Hematopoietic multipotent progenitor cell treated with erythropoietin and hydrocortisone succinate and interleukin-3 and kit ligand, for 15 days (in vitro differentiated cells): ENCODE results near the gene UMODL1.

Experiments
- DNase-seq: peaks from one replicate; pipeline ENCODE4 v3.0.0-alpha.2; 2015; ENCODE audit warnings: low spot score

UMODL1 gene, protein sequence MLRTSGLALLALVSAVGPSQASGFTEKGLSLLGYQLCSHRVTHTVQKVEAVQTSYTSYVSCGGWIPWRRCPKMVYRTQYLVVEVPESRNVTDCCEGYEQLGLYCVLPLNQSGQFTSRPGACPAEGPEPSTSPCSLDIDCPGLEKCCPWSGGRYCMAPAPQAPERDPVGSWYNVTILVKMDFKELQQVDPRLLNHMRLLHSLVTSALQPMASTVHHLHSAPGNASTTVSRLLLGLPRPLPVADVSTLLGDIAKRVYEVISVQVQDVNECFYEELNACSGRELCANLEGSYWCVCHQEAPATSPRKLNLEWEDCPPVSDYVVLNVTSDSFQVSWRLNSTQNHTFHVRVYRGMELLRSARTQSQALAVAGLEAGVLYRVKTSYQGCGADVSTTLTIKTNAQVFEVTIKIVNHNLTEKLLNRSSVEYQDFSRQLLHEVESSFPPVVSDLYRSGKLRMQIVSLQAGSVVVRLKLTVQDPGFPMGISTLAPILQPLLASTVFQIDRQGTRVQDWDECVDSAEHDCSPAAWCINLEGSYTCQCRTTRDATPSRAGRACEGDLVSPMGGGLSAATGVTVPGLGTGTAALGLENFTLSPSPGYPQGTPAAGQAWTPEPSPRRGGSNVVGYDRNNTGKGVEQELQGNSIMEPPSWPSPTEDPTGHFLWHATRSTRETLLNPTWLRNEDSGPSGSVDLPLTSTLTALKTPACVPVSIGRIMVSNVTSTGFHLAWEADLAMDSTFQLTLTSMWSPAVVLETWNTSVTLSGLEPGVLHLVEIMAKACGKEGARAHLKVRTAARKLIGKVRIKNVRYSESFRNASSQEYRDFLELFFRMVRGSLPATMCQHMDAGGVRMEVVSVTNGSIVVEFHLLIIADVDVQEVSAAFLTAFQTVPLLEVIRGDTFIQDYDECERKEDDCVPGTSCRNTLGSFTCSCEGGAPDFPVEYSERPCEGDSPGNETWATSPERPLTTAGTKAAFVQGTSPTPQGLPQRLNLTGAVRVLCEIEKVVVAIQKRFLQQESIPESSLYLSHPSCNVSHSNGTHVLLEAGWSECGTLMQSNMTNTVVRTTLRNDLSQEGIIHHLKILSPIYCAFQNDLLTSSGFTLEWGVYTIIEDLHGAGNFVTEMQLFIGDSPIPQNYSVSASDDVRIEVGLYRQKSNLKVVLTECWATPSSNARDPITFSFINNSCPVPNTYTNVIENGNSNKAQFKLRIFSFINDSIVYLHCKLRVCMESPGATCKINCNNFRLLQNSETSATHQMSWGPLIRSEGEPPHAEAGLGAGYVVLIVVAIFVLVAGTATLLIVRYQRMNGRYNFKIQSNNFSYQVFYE

DNA sequence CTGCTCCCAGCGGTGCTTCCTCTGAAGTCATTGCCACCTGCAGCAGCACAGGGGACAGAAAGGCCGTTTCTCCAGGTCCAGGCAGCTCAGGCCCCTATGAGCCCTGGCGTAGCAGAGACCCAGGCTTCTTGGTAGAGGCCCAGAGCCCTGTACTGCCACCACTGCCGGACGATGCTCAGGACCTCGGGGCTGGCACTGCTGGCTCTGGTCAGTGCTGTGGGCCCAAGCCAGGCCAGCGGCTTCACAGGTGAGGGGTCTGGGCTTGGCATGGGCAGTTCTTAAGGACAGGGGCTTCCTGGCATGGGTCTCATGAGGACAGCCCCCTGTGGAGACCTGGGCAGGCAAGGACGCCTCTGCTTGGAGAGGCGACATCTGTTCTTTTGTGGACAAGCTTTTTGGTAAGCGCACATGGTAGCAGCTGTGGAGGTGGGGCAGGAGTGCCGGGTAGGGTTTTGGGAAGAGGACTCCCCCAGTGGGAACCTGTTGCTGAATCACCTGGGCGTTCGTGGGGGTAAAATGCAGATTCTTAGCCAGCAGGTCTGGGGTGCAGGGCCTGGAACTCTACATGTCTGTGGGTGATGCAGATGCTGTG, at the start of gene UMODL1:
TSS of gene UMODL1 (plus strand) at position 172 of the 592 bp plus-strand sequence. CDS start at position 172, 0 bp downstream.
- no peak for DNase-seq

DNA sequence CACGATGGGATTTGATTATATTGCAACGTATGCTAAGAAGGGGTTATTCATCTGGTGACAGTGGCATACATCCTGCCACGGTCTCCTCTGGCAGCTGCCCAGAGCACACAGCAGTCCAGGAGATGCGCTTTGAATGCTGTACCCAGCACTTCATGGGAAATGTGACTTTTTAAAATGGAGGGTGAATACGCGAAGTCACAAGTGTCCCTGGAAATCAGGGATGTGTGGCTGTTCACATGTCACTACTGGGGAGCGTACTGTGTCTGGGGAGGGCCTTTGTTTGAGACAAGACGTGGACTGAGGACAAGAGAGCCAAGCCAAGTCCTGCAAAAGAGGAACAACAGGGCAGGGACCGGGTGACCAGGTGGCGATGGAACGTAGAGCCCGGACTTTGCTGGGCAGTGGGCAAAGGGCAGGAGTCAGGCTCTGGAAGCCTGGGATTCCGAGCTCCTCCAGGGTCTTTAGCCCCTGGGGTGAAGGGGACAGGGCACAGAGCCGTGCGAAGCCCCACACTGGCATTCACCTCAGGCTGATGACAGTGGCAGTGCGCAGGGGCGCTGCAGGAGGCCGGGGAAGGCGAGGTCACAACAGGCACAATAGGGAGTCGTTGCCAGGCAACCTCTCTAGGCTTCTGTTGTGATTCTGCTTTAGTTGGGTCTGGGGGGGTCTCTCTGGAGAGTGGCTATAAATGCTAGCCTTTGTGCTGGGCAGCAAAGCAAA, 49.6 kb upstream of the UMODL1 start:
- DNase-seq, result no peak

DNA sequence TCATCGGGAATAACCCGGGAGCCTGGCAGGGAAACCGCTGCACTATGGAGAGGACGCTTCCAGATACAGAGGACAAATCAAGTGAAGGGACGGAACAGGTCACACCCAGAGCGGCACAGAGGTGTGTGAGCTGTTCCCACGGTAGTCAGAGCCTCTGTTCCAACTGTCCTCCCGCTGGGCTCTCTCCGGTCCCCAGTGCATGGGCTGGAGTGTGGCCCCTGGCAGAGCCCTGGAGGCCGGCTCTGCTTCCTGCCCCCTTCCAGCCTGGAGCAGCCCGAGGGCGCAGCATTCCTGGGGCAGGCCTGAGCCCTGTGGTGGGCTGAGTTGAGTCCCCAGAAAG, 49.1 kb upstream of the UMODL1 start:
- DNase-seq, result no peak

DNA sequence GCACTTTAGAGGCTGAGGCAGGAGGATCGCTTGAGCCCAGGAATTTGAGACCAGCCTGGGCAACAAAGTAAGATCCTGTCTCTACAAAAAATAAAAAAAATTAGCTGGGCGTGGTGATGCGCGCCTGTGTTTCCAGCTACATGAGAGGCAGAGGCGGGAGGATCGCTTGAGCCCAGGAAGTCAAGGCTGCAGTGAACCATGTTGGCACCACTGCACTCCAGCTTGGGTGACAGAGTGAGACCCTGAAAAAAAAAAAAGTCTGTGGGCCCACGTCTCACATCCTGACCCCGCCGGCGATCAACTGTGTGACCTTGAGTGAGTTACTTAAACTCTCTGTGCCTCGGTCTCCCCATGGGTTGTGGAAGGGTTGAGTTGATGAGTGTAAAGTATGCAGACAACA, 48.2 kb upstream of the UMODL1 start:
- DNase-seq, result no peak

DNA sequence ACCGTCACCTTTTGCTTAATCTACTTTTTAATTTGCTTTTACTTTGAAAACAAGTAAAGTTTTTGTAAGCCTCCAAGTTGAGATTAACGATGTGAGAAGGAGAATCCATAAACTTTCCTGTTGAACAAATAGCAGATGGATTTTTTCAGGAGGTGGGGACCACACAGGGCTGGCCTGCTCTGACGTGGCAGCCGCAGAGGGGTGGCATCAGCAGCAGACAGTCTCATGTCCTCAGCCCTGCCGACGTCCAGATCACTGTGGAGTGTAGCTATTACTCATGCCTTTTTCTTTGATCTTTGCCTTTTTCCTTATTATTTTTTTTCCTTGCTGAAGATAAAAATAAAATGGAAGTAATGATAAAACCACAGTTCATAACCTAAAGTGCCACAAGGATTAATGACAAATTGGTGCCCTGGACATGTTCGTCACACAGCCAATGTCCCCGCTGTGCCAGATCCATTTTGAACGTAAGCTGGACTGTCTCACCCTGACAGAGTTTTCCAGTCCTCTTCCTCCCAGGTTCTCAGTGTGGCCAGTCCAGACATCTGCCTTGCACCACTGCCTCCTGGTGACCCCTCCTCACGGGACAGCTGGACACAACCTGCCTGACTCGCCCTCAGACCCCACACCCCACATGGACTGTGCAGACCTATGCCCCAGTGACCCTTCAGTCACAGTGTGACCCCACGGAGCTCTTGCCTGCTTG, 45.6 kb upstream of the UMODL1 start:
- no peak for DNase-seq

DNA sequence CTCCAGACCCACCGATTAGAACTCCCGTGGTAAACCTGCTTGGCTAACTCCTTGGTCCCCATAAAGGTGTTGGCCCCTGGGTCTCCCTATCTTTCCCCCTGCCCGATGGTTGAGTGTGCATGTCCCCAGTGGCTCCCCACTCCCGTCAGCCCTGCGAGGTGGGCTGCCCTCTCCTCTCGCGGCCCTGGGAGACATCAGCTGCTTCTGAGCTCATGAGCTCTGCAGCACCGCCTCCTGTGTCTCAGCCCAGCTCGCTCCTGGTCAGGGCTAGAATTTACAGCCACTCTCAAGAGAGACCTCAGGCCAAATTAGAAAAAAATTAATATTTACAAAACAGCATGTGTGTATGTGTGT, 45.1 kb upstream of the UMODL1 start:
- no peak for DNase-seq

DNA sequence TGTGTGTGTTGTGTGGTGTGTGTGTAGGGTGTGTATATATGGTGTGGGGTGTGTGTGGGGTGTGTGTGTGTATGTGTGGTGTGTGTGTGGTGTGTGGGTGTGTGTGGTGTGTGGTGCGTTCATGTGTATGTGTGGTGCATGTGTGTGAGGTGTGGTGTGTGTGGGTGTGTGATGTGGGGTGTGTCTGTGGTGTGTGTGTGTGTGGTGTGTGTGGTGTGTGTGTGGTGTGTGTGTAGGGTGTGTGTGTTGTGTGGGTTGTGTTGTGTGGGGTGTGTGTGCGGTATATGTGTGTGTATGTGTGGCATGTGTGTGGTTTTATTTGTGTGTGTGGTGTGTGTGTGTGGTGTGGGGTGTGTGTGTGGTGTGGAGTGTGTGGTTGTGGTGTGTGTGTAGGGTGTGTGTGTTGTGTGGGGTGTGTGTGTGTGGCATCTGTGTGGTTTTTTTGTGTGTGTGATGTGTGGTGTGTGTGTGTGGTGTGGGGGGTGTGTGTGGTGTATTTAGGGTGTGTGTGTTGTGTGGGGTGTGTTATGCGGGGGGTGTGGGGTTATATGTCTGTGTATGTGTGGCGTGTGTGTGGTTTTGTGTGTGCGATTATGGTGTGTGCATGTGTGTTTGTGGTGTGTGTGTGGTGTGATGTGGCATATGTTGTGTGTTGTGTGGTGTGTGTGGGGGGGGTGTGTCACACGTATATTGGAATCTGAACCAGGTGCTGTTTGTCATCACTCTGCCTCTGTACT, 43.9 kb upstream of the UMODL1 start:
- no peak for DNase-seq

DNA sequence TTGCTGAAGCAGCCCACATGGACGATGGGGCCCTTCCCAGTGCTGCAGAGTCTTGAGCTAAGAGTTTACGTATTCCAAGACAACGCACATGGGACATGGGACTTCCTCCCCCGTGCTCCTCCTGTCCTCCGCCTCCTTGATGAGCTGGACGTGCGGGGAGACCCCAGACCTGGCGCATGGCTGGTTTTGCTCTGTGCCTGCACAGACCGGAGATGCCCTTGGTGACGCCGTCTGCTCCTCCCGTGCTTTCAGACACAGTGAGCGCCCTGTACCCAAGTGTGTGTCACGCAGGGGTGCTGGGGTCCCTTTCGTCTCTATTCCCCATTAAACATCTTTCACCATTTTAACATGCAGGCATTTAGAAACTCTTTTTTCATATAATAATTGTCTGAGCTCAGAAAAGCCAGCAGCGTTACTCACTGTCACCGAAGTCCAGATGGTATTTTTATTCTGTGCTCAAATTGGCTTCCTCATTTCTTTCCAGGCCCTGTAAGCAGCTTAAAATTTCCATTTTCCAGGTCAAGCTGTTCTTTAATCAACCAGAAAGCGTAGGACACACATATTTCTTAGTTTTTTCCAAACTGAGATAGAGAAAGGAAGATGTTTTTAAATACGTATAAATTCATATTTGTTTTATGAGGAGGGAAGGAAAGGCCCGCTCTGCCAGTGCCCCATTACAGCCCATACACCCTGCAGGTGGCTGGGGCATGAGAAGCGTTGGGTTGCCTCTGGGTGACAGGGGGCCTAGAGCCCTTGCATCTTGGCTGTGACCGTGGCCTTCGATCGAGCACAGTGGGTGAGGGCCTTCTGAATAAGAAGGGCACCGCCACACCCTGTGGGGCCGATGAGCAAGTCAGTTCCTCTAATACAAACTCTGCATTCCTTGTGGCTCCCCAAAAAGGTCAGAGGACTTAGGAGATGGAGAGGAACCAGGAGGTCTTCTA, 43.0 kb upstream of the UMODL1 start:
- DNase-seq, result no peak

DNA sequence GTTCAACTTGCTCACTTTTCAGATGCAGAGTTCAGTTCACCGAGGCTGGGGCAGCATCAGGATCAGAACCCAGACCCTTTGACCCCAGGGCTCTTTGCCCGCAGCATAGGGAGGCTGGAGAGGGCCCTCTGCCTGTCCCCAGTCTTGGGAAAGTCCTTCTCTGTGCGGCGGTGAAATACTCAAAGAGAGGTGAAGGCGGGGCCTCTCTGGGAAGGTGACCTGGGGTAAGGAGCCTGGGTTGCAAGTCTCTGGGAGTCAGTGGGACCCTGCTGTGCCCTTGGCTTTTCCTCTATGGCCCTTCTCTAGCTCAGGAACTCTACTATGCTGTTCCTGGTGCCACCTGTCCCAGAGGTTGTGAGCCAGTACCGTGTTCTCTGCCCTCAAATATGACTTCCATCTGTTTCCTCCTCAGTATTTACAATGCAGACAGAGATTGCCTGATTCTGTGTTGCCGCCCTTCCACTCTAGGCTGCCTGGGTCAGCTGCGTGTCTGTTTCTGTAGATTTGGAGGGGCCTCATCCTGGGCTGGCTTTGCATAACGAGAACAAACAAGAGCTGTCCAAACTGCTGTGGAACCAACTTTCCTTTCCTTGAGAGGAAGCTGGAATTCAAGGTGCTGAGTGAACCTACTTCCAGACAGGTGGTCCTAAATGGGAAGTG, 42.2 kb upstream of the UMODL1 start:
- DNase-seq, result no peak

DNA sequence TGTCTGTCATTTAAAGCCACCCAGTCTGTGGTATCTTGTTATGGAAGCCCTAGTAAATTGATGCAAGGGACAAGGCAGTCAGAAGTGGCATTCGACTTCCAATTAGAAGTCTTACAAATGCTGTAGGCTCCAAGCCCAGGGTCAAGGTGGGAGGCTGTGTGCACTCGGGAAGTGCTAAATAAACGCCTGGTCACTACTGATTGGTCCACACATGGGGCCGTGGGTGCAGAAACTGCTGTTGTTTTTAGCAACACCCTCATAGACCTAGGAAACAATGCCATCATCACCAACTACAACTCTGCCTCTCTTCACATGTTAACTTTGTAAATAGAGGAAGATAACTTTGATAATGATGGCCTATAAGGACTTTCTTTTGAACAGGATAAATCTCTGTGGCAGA, 40.8 kb upstream of the UMODL1 start:
- no peak for DNase-seq

DNA sequence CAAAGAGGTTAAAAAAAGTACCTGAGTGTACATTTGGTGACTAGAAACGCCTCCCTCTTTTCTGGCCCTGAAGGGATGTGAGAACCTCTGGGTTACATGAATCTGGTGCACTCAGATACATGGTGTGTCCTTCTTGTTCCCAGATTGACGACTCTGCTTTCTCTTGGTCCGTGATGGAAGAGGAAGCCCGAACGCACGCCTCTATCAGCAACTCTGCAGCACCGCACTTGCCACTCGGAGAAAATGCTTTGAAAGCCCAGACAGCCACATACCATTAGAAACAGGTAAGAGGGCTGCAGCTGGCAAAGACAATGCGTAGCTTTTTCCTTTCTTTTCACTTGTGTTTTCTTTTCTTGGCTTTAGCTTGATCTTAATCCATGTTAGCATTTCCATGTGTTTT, 39.9 kb upstream of the UMODL1 start:
- DNase-seq, result no peak

DNA sequence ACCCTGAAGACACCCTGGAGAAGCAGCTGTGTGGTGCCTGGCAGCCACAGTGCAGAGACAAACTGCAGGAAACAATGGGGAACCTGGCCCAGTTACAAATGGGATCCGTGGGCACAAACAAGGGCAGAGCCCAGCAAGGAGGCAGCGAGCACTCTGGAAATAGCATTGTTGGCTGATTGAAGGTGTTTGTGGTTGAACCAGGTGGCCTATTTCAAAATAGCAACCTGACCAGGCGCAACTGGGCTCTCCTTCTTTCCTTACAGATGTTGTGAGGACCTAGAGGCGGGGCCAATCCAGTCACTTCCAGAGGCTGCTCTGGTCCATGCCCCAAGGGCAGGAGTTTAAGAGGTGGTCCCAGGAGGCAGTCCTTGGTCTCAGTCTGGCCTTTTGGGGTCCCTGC, 39.3 kb upstream of the UMODL1 start:
- DNase-seq, result no peak

DNA sequence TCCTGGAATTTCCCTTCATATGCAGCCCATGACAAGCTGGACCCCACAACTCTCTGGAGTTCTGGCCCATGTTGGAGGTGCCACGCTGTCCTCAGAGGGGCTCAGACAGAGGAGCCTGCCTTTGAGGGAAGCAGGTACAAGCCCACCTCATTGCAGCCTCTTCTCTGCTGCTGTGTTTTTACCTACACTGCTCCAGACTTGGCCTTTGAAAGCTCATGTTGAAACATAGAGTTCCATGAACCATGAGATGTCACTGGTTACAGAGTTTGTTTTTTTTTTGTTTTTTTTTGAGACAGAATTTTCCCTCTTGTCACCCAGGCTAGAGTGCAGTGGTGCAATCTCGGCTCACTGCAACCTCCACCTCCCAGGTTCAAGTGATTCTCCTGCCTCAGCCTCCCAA, 38.9 kb upstream of the UMODL1 start:
- DNase-seq, result no peak

DNA sequence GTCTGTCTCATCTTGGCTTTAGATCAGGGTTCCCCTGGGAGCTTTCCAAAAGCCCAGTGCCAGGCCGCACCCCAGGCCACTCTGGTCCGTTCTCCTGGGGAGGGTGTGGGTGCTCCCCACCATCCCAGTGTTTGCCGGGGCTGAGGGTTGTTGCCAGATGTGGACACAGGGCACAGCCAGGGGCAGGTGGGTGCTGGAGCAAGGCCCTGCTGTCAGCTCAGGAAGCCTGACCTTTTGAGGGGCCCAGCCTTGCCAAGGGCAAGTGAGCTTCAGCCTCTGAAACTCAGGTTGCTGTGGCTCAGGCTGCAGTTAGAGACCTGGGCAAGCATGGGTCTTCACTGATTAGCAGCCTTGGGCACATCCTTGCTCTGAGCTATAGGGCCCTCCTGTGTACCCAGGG, 38.1 kb upstream of the UMODL1 start:
- DNase-seq, result no peak

DNA sequence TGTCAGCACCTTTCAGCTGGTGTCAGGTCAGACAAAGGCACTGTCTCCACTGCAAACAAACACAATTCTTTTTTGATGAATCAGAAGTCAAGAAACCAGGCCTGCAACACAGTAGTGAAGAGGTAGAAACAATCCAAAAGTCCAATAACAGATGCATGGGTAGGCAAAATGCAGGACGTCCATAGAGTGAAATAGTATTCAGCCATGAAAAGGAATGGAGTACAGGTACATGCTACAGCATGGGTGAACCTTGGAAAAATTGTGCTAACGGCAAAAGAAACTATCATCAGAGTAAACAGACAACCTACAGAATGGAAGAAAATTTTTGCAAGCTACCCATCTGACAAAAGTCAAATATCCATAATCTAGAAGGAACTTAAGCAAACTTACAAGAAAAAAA, 34.8 kb upstream of the UMODL1 start:
- no peak for DNase-seq

DNA sequence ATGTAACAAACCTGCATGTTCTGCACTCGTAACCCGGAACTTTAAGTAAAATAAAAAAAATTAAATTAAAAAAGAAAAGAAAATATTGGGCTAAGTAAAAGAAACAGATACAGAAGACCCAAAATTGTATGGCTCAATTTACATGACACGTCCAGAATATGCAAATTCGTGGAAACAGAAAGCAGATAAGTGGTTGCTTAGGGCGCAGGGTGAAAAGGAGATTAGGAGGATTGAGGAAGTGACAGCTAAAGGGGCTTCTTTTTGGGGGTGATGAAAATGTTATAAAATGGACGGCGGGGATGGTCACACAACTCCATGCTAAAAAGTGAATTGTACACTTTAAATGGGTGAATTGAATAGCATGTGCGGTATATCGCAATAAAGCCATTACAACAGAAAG, 33.6 kb upstream of the UMODL1 start:
- no peak for DNase-seq

DNA sequence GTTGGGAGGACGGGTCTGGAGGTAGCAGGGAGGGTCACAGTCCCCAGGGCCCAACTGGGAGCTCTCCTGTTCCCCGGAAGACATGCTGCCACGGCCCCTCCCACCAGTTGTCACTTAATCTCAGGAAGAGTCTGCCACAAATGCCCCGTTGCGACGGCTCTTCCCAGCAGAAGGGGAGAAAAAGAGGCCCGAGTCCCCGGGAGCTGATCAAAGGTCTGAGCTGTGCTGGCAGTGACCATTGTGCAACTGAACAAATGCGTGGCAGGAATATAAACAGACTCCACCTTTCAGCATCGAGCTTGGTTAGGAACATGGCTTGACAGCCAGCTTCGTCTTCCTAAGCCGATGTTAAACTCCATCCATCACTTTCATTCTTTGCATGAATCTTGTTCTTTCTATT, 33.2 kb upstream of the UMODL1 start:
- no peak for DNase-seq

DNA sequence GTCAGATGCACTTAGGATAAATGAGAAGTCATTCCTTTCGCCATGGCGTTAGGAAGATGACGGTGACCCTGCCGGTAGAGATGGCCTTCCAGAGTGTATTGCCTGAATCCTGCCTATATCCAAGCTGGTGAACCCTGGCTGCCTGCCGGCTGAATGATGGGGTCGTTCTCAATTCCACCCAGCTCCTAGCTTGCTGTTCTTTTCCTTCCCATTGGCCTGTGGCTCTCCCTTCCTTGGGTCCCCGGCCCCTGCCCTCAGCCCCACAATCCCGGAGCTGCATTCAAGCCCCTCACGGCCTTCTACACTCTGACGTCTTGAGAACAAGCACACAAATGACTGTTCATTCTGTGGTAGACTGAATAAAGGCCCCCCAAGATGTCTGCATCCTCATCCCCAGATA, 32.7 kb upstream of the UMODL1 start:
- no peak for DNase-seq
